NCI-H510A treated with DMSO at 0.1 percent for 48 hours (cell line): ENCODE results near the gene NLRC3.
"Not testable (repeated sequence)": the region's sequence is repeated elsewhere in the genome, so short reads cannot be mapped to it uniquely, and the experiment has no call there.

Experiments
- DNase-seq: peaks from one replicate; lab custom pipeline; 2025; lab: John Stamatoyannopoulos, UW

The NLRC3 gene

GRCh38 chr16:3577302-3577752, at the start of gene NLRC3:
NLRC3 (minus strand) TSS chr16:3577403; CDS start chr16:3565036, 12,367 bp downstream.
- no peak for DNase-seq

- DNase-seq = peak; percentile 52
Measured at GRCh38 chr16:3625911-3626732, 48.9 kb upstream of the NLRC3 start.

GRCh38 chr16:3625331-3625730, 48.1 kb upstream of the NLRC3 start:
- DNase-seq = no peak

- no peak for DNase-seq
Measured at GRCh38 chr16:3623642-3624041, 46.4 kb upstream of the NLRC3 start.

GRCh38 chr16:3618769-3619141, 41.6 kb upstream of the NLRC3 start:
- no peak for DNase-seq

GRCh38 chr16:3612510-3613466, 35.6 kb upstream of the NLRC3 start:
- DNase-seq = no peak

GRCh38 chr16:3611146-3611975, 34.2 kb upstream of the NLRC3 start, which contains the start of gene SLX4:
SLX4 (minus strand) TSS chr16:3611606; CDS start chr16:3608964, 2,642 bp downstream.
- DNase-seq = peak; percentile 94

GRCh38 chr16:3610698-3611145, 33.5 kb upstream of the NLRC3 start:
- no peak for DNase-seq

- no peak for DNase-seq
Measured at GRCh38 chr16:3609895-3610697, 32.9 kb upstream of the NLRC3 start.

- not testable (repeated sequence) for DNase-seq
Measured at GRCh38 chr16:3608976-3609375, 31.8 kb upstream of the NLRC3 start.

- DNase-seq = no peak
Measured at GRCh38 chr16:3608069-3608468, 30.9 kb upstream of the NLRC3 start.

GRCh38 chr16:3607634-3608033, 30.4 kb upstream of the NLRC3 start:
- DNase-seq = no peak

GRCh38 chr16:3607161-3607560, 30.0 kb upstream of the NLRC3 start:
- DNase-seq = no peak

GRCh38 chr16:3606441-3606840, 29.2 kb upstream of the NLRC3 start:
- DNase-seq = no peak

- no peak for DNase-seq
Measured at GRCh38 chr16:3602320-3602653, 25.1 kb upstream of the NLRC3 start.

- DNase-seq = no peak
Measured at GRCh38 chr16:3601614-3602319, 24.6 kb upstream of the NLRC3 start.

- no peak for DNase-seq
Measured at GRCh38 chr16:3599922-3600321, 22.7 kb upstream of the NLRC3 start.

- no peak for DNase-seq
Measured at GRCh38 chr16:3599121-3599520, 21.9 kb upstream of the NLRC3 start.

GRCh38 chr16:3598236-3598635, 21.0 kb upstream of the NLRC3 start:
- DNase-seq = no peak

- DNase-seq = no peak
Measured at GRCh38 chr16:3597676-3598075, 20.5 kb upstream of the NLRC3 start.
